ENCODE results near the gene OR2T1.
"Not testable (repeated sequence)": the region's sequence is repeated elsewhere in the genome, so short reads cannot be mapped to it uniquely, and the experiment has no call there.

DNA sequence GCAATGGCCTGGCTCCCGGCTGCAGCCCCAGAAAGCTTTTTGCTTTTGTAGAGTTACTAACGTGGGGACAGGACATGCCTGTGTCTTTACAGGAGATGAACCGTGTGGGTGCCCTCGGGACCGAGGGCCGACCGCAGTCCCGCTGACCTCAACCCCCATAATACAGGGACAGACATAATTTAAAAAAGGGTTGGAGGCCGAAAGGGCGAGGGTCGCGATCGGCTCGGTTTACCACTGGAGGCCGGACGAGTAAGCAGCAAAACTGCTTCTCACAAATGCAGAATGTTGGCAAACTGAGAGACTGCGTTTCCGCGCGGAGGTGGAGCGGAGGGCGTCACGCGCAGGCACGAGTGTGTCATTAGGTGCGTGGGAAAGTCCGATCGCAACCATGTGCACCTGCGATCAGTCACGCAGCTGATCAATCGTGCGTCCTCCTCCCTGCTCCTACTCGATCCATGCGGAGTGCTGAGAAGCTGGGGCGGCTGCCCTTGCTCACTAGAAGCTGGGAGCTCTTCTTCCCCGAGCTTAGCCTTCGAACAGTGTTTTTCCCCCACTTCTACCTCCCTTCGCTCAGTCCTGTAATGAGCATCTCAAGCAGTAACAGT lies 31.1 kb downstream of the OR2T1 start:
- TF ChIP-seq, protein P1, sequence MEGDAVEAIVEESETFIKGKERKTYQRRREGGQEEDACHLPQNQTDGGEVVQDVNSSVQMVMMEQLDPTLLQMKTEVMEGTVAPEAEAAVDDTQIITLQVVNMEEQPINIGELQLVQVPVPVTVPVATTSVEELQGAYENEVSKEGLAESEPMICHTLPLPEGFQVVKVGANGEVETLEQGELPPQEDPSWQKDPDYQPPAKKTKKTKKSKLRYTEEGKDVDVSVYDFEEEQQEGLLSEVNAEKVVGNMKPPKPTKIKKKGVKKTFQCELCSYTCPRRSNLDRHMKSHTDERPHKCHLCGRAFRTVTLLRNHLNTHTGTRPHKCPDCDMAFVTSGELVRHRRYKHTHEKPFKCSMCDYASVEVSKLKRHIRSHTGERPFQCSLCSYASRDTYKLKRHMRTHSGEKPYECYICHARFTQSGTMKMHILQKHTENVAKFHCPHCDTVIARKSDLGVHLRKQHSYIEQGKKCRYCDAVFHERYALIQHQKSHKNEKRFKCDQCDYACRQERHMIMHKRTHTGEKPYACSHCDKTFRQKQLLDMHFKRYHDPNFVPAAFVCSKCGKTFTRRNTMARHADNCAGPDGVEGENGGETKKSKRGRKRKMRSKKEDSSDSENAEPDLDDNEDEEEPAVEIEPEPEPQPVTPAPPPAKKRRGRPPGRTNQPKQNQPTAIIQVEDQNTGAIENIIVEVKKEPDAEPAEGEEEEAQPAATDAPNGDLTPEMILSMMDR (IDR thresholded peaks at IDR 0.05) = not testable (repeated sequence)
- not testable (repeated sequence) for TF ChIP-seq POLR2A (IDR thresholded peaks at IDR 0.05)

Measured in lower leg skin (tissue), 3 donors.